Endothelial cell (in vitro differentiated cells): ENCODE results near the gene GET4. TPM values are rescaled to one million over a fixed set of nuclear protein-coding genes. Genes with fewer than 3 reads are reported as not detected.

Experiments
- DNase-seq: peaks from one replicate; pipeline ENCODE4 v3.0.0; 2021; ENCODE audit warnings: low spot score
- H3K27ac Mint-ChIP-seq: one replicate; pipeline ENCODE4 v1.8.0; 2021; ENCODE audit warnings: mixed read lengths, inconsistent platforms; ENCODE audit not compliant: unreplicated experiment
- H3K27me3 Mint-ChIP-seq: one replicate; pipeline ENCODE4 v1.8.0; 2021; ENCODE audit warnings: mild to moderate bottlenecking, moderate library complexity, mixed read lengths, inconsistent platforms; ENCODE audit not compliant: unreplicated experiment
- H3K36me3 Mint-ChIP-seq: one replicate; pipeline ENCODE4 v1.8.0; 2021; ENCODE audit warnings: mild to moderate bottlenecking, low read depth, mixed read lengths, inconsistent platforms; ENCODE audit not compliant: unreplicated experiment
- H3K4me1 Mint-ChIP-seq: one replicate; pipeline ENCODE4 v1.8.0; 2021; ENCODE audit warnings: mild to moderate bottlenecking, mixed read lengths, inconsistent platforms; ENCODE audit not compliant: unreplicated experiment
- H3K4me3 Mint-ChIP-seq: one replicate; pipeline ENCODE4 v1.8.0; 2021; ENCODE audit warnings: mild to moderate bottlenecking, mixed read lengths, inconsistent platforms; ENCODE audit not compliant: unreplicated experiment
- H3K9me3 Mint-ChIP-seq: one replicate; pipeline ENCODE4 v1.8.0; 2021; ENCODE audit warnings: mixed read lengths, inconsistent platforms; ENCODE audit not compliant: unreplicated experiment
- total RNA-seq: library from RNA; stranded (reverse); fragmentation: NEBNext Ultra II Directional; extraction: Animal tissue kit (Norgen Biotek cat#: 25700); gene quantifications from one replicate; pipeline ENCODE4 v1.2.1, GENCODE V29; 2021; ENCODE audit not compliant: unreplicated experiment
- TF ChIP-seq, protein P1 (sequence below): fragments of 200-600 bp; sonication (generic); IDR thresholded peaks from one replicate; pipeline ENCODE4 v1.5.0; 2021; ENCODE audit warnings: antibody characterized with exemption; ENCODE audit not compliant: unreplicated experiment

GET4 gene
- total RNA-seq, 1 donor from 2014 or later: 61.3 TPM

DNA sequence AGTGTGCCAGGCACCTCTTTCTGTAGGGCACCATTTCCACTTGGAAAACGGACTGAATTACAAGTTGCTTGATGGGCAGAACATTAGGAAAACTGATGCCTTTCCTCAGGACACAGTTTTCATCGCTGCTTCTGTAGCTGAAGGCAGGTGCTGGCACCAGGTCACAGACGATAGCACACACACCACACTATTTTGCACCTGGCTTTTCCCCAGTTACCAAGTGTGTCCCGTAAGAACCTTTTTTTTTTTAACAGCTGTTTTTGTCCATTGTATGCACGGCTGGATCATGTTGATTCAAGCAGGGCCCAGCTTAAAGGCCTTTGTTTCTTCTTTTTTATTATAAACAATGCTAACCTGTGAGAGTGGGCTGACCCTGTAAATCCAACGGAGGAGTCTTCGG, 1.3 kb upstream of the GET4 start:
- TF ChIP-seq, protein P1, sequence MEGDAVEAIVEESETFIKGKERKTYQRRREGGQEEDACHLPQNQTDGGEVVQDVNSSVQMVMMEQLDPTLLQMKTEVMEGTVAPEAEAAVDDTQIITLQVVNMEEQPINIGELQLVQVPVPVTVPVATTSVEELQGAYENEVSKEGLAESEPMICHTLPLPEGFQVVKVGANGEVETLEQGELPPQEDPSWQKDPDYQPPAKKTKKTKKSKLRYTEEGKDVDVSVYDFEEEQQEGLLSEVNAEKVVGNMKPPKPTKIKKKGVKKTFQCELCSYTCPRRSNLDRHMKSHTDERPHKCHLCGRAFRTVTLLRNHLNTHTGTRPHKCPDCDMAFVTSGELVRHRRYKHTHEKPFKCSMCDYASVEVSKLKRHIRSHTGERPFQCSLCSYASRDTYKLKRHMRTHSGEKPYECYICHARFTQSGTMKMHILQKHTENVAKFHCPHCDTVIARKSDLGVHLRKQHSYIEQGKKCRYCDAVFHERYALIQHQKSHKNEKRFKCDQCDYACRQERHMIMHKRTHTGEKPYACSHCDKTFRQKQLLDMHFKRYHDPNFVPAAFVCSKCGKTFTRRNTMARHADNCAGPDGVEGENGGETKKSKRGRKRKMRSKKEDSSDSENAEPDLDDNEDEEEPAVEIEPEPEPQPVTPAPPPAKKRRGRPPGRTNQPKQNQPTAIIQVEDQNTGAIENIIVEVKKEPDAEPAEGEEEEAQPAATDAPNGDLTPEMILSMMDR: no peak
- H3K27ac Mint-ChIP-seq: peak overlapping the region; percentile 9
- no peaks in the 10 kb centered on the region for H3K9me3 Mint-ChIP-seq
- peak overlapping the region; percentile 21 for H3K4me3 Mint-ChIP-seq
- peaks cover 30% of the 10 kb centered on the region for H3K36me3 Mint-ChIP-seq
- H3K27me3 Mint-ChIP-seq: peaks cover 1% of the 10 kb centered on the region
- H3K4me1 Mint-ChIP-seq: peaks cover 22% of the 10 kb centered on the region
- DNase-seq: no peak

DNA sequence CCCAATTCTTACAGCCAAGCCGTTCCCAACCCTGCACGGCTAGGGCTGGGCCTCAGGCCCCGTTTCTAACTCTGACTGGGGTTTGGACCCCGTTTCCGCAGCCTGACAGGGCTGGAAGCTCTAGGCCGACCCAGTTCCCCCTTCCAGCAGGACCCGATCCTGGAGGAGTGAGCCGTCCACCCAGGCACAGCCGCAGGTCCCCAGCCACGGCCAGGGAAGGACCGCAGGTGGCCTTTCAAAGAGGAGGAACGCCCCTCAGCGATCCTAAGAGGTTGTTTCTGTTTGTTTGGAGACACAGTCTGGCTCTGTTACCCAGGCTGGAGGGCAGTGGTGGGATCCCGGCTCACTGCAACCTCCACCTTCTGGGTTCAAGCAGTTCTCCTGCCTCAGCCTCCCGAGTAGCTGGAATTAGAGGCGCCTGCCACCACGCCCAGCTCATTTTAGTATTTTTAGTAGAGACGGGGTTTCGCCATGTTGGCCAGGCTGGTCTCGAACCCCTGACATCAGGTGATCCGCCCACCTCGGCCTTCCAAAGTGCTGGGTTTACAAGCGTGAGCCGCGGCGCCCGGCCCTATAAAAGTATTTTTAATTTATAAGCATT, 778 bp upstream of the GET4 start:
- peak overlapping the region; percentile 9 for H3K27ac Mint-ChIP-seq
- TF ChIP-seq, protein P1: no peak
- H3K9me3 Mint-ChIP-seq: no peaks in the 10 kb centered on the region
- no peak for DNase-seq
- no peak overlapping the region for H3K4me3 Mint-ChIP-seq
- H3K27me3 Mint-ChIP-seq: peaks cover 1% of the 10 kb centered on the region
- peaks cover 30% of the 10 kb centered on the region for H3K36me3 Mint-ChIP-seq
- peaks cover 22% of the 10 kb centered on the region for H3K4me1 Mint-ChIP-seq

DNA sequence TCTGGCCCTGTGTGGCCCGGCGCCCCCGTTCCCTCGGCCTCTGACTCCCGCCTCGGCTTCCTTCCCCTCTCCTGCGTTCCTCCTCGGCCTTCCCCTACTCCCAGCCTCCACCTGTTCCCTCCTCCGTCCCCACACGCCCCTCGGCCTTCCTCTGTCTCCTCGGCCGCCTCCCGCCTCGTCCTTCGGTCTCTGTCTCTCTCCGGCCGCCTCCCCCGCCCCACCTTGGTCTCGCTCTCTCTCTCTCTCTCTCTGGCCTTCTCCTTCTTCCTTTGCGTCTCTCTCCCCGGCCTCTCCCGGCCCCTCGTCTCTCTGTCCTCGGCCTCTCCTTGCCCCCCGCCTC, 588 bp downstream of the GET4 start:
- DNase-seq: no peak
- Mint-ChIP-seq H3K36me3 (peaks cover 26% of the 10 kb centered on the region), H3K27ac (peak overlapping the region; percentile 61), H3K4me3 (peak overlapping the region; percentile 94), H3K4me1 (peaks cover 22% of the 10 kb centered on the region), H3K9me3 (no peaks in the 10 kb centered on the region), H3K27me3 (peaks cover 1% of the 10 kb centered on the region)
- TF ChIP-seq, protein P1: no peak

DNA sequence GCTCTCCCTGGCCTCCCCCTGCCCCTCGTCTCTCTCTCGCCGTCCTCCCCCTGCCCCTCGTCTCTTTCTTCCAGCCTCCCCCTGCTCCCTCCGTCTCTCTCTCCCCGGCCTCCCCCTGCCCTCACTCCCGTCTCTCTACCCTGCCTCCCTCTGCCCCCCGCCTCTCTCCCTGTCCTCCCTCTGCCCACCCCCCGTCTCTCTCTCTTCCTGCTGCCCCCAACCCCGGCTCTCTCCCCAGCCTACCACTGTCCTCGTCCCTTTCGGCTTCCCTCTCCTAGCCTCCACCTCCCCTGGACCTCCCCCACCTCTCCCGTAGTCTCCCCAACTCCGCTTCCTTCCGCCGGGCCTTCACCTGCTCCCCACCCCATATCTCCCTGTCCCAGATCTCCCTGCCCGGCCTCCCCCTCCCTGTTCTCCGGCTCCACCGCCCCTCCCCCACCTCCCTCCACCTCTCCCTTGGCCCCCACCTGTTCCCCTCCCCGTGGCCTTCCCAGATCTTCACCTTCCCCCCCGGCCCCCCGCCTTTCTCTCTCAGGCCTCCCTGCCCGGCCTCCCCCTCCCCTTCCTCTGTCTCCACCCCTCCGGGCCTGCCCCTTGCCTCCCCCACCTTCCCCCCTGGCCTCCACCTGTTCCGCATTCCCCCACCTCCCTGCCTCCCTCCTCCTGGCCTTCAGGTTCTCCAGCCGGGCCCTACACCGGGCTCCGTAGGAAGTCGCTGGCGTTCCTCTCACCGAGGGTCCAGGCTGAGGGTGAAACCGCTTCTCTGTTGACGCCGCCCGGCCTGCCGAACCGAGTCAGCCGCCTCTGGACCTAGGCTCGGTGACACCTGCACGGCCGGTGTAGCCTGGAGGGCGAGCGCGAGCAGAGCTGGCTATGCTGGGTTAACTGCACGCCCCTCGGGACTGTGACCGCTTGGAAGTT, 1.2 kb downstream of the GET4 start:
- Mint-ChIP-seq H3K4me1 (peaks cover 21% of the 10 kb centered on the region), H3K27me3 (peaks cover 1% of the 10 kb centered on the region), H3K36me3 (peaks cover 20% of the 10 kb centered on the region), H3K4me3 (peak overlapping the region; percentile 94), H3K27ac (peak overlapping the region; percentile 61), H3K9me3 (no peaks in the 10 kb centered on the region)
- TF ChIP-seq, protein P1: no peak
- DNase-seq: peak; percentile 33

DNA sequence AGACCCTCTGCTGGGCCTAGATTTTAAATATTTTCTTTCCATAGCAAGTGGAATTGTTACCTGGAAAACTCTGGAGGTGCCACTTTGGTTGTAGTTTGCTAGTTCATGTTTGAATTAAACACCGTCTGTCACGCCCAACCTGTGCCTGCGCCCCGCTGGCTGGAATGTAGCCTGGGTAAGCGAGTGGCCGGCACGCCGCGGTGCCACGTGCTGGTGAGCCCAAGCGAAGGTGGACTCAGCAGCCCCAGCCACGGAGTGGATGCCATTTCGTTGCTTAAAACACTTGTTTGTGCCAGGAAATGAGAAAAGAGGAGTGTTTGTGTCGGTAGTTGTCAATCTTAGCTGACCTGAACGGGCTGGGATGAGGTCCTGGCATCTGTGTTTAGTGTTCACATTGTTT, 2.7 kb downstream of the GET4 start:
- Mint-ChIP-seq H3K4me1 (peaks cover 13% of the 10 kb centered on the region), H3K27me3 (peaks cover 1% of the 10 kb centered on the region), H3K9me3 (no peaks in the 10 kb centered on the region), H3K36me3 (peaks cover 7% of the 10 kb centered on the region), H3K4me3 (peak overlapping the region; percentile 42), H3K27ac (no peak overlapping the region)
- TF ChIP-seq, protein P1: no peak
- DNase-seq: no peak
